ENCODE data around the gene BRD4.
A peak's percentile ranks its signal among the peaks of the same experiment; 100 is the strongest.

The BRD4 gene

DNA sequence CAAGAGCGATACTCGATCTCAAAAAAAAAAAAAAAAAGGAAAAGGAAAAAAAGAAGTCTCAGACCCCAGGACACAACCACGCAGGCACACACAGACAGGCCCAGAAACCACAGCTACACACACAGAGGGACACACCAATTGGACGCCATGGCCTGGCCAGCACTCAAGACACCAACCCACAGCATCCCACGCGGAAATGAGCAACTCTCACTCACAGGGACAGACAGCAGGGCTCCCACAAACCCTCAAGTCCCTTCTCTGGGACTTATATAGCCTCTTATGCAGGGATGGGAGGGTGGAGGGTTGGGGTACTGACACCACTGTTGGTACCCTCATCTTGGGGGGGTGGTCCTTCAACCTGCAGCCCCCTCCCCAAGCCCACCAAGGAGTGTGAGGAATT is 137.4 kb downstream of the BRD4 start:
- DNase-seq (ENCODE audit: low spot score), result peak; percentile 57

DNA sequence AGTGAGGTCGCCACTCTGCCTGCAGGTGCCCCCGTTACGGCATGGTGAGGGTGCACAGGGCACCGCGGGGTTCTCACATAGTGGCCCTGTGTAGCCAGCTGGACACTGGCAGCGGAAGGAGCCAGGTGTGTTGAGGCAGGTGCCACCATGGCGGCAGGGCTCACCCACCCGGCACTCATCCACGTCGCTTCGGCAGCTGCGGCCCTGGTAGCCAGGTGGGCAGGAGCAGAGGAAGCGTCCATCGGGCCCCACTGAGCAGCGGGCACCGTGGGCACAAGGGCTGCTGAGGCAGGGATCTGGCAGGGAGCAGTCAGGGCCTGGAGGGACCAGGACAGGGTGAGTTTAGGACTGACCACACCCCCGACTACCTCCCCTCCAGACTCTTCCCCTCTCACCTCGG is 140.4 kb downstream of the BRD4 start:
- no peak for DNase-seq (ENCODE audit: low spot score)

DNA sequence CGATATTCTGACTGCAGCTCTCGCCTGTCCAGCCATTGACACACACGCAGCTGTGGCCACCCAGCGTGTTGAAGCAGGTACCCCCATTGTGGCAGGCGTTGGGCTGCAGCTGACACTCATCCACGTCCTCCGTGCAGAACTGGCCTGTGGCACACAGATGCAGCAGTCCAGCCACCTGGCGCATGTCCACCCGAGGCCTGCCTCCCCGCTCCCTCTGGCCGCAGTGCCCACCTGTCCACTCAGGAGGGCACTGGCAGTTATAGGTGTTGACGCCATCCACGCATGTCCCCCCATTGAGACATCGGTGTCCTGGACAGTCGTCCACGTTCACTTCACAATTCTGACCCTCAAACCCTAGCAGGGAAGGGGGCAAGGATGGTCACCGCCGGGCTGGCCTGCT is 140.8 kb downstream of the BRD4 start:
- no peak for DNase-seq (ENCODE audit: low spot score)

DNA sequence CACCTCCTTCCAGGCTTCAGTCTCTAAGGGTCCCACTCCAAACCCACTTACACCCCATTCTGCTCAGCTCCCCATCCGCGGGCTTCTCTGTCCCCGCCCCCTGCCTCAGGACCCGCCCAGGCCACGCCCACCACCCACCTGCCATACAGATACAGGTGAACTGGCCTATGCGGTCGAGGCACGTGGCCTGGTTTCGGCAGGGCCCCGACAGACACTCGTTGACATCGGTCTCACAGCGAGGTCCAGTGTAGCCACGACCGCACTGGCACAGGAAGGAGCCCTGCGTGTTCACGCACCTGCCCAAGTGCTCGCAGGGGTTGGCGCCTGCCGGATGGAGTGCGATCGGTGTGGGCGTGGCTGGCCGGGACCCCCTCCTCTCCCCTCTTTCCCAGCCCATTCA is 143.5 kb downstream of the BRD4 start:
- no peak for DNase-seq (ENCODE audit: low spot score)

DNA sequence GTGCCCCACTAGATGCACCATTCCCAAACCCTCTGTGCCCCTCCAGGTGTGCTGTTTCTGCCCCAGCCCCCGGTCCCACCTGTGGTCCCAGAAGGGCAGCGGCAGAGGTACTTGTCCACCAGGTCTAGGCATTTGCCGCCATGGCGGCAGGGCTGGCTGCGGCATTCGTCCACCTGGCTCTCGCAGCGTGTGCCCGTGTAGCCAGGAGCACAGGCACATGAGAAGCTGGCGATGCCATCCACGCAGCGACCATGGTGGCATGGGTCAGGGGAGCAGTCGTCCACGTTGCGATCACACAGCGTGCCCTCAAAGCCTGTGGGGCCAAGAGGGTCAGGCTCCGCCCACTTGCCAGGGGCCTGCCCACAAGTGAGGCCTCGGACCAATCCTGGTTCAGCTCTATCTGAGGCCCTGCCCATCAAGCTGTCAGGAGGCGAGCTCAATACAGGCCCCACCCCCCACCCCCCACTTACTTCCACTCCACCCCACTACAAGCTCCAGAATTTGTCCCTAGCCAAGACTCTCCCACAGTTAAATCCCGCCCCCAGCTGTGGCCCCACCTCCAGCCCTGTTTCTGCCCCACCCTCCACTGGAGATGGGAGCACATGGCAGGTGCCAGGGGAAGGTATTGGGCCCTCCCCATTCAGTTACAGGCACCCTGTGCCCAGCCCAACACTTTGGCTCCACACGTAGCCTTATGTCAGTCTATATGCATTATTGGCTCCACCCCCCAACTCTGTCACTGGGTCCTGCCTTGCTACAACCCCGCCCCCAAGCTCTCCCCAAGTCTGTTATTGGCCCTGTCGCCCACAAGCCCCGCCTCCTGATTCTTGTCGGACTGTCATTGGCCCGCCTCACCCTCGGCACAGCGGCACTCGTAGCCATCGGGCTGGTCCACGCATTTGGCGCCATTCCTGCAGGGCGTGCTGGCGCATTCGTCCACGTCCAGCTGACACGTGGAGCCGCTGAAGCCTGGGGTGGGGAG is 145.0 kb downstream of the BRD4 start:
- no peak for DNase-seq (ENCODE audit: low spot score)
